HG02798 (cell line): ENCODE measurements around the gene ATP8A2.
"Not testable (repeated sequence)": the region's sequence is repeated elsewhere in the genome, so short reads cannot be mapped to it uniquely, and the experiment has no call there.

Experiments used
- ATAC-seq: cut with Tn5 transposase; IDR thresholded peaks from one replicate; pipeline ENCODE4 v1.9.1; 2021; ENCODE audit warnings: mild to moderate bottlenecking; ENCODE audit not compliant: unreplicated experiment, poor library complexity

ATP8A2 gene

DNA sequence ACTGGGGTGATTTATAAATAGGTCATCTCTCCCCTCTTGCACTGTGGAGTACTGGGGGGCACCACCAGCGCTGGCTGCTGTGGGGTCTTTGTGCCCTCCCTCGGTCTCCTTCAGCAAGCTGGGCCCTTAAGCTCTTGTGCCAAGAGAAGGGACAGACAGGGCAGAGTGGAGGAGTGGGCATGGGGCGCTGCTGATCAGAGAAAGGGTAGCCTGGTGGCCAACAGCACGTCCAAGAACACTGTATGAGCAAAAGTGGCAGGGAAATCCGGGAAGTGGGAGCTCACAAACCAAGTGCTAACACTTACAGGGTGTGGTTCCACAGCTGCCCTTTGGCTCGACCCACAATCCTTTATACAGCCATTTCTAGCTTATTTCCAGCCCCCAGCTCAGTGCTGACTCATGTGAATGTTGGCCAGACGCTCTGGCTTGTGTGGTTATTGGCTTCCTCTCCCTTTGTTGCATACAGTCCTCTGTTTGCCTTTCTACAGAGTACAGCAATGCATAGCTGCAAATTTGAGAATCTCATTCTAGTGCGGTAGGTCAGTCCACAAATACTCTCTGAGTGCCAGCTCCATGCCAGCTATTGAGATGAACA, 381.3 kb downstream of the ATP8A2 start:
- no peak for ATAC-seq

GRCh38 chr13:25753976-25754375, 382.2 kb downstream of the ATP8A2 start:
- no peak for ATAC-seq

DNA sequence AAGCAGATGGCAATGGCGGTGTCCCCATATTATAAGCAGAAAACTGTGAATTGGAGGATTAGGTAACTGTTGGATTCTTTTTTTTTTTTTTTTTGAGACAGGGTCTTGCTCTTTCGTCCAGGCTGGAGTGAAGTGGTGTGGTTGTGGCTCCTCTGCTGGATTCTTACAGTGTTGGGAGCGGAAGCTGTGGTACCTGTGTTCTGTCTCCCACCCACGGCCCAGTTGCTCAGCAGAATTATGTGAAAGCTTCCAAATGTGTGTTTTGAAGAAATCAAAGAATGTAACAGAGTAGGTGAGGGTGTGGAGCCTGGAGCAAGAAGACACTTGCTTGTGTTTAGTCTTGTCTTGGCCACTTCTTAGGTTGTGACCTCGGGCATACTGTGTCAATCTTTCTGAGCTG, 384.5 kb downstream of the ATP8A2 start:
- no peak for ATAC-seq

GRCh38 chr13:25756912-25757311, 385.1 kb downstream of the ATP8A2 start:
- ATAC-seq: no peak

DNA sequence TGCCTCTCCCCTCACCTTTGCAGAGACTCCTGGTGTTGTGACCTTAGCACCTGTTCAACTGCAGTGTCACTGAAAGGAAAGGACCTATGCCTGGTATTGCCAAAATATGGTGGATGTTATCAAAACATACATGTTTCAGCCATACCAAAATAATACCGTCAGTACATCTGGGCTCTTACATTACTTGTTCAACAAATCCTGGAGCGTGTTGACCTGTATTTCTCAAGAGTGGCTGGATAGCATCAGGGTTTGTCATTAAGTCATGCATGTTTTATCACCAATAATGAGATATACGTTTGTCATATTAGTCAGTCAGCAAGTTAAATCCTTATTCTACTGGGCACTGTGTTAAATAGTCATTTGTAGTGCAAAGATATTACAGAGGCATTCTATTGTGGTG, 389.3 kb downstream of the ATP8A2 start:
- no peak for ATAC-seq

DNA sequence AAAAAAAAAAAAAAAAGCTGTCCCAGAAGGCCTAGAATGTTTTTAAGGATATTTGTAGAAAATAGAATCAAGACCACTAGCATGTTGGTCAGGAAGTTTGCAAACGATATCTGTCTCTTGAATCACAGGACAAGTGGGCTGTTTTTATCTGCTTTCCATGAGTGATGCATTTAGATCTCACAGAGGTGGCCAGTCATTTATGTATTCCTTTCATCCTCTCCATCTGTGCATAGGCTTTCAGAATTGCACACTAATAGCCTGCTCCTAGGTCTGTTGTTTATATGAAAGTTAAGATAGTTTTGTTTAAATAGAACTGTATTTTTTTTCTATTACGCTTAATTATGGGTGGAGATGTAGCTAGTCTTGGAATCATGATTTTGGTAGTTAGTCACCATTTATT, 390.5 kb downstream of the ATP8A2 start:
- no peak for ATAC-seq

GRCh38 chr13:25762795-25763377, 391.1 kb downstream of the ATP8A2 start:
- no peak for ATAC-seq

- no peak for ATAC-seq
Observed at GRCh38 chr13:25764378-25764777, 392.6 kb downstream of the ATP8A2 start.

DNA sequence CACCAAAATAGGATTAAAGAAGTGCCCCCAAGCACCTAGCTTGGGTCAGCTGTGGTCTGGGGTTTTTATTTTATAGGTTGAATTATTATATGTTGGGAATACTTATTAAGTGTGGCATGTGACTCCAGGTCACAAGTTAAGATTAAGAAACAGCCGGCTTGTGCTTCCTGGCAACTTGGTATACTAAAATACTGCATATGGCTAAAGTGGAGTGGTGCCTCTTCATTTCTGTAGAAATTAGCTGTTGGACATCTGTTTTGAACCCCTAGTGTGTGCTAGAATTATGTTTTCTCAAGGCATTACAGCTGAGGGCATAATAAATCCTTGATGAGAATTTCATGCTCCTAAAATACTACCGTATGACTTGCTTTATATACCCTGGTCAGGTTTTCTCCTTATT, 393.5 kb downstream of the ATP8A2 start:
- ATAC-seq: no peak

- ATAC-seq: no peak
Observed at GRCh38 chr13:25766576-25766975, 394.8 kb downstream of the ATP8A2 start.

DNA sequence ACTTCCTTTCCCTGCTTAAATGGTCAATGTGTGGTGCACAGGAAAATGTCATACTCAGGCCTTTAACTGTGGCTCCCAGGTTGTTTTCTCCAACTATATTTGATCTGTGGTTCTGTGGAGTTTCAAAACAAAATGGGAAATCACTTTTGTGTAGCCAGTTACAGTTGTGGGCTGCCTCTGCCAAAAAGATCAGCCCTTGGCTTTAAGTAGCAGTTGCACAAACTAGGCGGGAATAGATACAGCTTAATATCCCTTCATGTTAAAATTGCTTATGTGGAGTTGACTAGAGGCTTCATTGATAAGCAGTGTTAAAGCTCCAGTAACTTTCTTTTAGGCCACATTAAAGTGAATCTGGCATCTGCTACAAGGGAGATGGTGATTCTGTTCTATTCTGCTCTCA, 395.2 kb downstream of the ATP8A2 start:
- ATAC-seq: no peak

GRCh38 chr13:25768376-25768775, 396.6 kb downstream of the ATP8A2 start:
- no peak for ATAC-seq

DNA sequence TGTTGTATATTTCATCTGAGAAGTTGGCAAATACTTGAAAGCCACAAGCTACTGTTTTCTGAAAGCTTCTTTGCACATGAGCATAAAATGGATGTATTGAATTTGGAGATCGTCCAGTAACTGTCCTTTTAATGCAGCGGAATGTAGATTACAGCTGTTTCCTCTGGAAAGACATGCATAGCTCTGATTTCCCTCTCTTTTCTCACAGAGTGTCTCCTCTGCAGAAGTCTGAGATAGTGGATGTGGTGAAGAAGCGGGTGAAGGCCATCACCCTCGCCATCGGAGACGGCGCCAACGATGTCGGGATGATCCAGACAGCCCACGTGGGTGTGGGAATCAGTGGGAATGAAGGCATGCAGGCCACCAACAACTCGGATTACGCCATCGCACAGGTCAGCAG, 397.1 kb downstream of the ATP8A2 start:
- no peak for ATAC-seq

DNA sequence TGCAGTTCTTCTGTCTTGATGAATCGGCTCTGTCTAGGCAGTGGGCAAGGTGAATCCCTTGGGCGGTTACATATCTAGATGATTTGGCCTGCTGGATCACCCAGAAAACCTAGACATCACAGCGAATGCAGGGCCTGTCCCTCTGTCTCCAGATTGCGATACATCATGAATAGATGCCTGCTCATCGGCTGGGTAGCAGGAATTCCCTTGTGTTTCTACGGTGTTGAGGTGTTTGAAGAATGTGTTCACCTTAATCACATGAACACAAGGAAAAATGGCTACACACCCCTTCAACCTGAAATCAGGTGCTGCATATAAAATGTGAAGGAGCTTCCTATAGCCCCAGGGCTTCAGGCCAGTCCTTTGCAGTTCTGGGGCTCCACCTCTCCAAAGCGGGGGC, 398.8 kb downstream of the ATP8A2 start:
- ATAC-seq: no peak

- ATAC-seq: no peak
Observed at GRCh38 chr13:25771202-25771601, 399.4 kb downstream of the ATP8A2 start.

DNA sequence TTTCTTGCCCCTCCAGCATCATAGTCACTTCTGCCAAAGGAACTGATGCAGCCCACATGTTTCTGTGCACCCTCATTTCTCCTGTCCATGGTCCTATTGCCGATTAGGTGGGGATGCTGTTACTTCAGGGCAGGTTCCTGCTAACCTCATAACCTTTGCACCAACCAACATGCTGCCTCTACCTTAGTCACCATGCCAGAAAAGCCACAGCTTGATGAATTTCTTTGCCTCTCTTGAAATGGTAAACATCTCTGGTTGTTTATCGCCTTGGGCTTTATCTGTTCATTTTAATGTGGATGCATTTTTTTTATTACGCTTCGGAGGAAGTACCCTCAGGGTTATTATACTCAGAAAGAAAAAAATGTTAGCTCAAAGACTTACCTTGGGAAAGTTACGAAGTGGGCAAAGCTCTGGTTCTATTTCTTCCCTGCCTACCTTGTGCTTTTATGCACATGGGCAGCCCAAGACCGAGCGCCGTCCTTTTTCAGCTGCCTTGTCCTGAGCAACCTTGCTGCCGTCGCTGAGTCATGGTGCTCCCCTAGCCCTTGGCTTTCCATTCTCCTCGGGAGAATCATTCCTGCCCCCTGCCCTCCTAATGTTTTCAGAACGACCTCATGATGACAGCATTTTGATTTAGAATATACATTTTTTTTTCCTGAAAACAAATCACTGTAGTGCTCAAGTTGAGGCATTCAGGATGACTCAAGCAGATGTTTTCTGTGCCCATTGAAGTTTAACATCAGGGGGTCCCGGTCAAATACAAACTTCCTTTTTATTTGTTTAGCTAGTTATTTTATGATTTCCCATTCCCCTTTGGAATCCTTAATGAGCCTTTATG, 400.1 kb downstream of the ATP8A2 start:
- ATAC-seq: no peak

DNA sequence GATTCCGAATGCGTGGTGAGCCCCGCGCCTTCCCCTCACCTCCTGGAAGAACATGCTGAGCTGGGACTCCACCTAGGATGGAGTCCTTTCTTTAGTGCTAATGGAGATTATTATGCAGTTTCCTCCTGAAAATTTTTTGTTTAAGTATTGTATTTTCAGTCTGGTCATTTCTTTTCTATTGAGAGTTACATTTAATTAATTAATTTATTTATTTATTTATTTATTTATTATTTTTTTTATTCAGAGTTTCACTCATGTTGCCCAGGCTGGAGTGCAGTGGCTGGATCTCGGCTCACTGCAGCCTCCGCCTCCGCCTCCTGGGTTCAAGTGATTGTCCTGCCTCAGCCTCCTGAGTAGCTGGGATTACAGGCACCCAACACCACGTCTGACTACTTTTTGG, 400.8 kb downstream of the ATP8A2 start:
- not testable (repeated sequence) for ATAC-seq

DNA sequence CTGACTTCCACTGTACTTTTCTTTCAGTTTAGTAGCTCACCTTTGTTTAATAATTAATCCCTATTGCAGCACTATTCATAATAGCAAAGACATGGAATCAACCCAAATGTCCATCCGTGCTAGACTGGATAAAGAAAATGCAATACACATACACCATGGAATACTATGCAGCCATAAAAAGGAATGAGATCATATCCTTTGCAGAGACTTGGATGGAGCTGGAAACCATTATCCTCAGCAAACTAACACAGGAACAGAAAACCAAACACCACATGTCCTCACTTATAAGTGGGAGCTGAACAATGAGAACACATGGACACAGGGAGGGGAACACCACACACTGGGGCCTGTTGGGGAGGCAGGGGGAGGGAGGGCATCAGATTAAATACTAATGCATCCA, 402.3 kb downstream of the ATP8A2 start:
- ATAC-seq: not testable (repeated sequence)

DNA sequence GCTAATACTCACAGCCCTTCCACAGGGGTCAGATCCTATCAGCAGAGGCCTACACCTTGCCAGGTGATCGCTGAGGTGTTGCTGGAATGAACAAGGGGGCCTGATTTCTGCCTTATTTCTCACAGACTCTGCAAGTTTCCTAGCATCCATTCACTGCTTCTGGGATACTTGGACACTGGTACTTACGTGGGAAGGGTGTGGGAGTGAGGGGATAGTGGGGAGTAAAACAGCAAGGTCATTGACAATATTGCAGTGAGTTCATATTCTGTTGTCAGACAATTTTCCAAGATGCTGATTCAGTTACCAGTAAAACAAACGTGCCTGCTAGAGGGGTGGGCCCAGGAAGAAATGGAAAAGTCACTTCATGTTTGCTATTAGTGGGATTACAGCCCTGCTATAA, 403.5 kb downstream of the ATP8A2 start:
- no peak for ATAC-seq

DNA sequence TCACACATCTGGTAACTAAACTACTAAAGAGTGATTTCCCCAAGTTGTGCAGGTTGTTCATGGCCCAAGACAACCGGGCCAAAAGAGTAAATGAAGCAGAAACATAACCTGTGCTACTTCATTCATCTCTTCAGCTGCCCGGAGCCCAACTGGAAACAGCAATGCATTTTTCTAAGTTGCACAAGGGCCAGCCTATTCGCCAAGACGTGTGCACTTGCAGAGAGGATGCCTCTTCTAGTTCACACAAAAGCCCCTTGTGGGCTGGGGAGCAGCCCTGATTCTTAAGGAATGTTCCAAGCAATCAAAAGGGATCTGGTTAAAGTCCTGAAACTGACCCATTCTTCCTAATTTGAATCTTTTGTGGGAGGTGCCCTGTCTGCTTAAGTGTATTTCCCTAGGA, 404.2 kb downstream of the ATP8A2 start:
- ATAC-seq: no peak

DNA sequence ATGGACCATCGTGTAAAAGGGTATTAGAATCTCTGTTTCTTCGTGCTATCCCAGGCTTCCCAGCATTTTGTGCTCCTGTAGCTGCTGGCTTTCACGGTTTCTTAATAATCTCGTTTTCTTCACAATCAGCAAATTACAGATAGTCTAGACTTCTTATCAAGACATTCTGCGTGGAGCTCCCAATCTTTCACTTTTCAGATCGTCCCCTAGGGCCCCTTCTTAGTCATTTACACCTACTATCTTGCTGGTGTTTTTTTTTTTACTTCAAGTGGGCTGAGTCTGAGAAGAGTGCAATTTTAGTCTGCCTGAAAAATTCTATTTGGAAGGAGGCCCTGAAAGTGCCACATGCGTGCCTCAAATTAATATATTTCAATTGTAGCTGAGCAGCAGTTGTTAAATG, 404.9 kb downstream of the ATP8A2 start:
- ATAC-seq: no peak

DNA sequence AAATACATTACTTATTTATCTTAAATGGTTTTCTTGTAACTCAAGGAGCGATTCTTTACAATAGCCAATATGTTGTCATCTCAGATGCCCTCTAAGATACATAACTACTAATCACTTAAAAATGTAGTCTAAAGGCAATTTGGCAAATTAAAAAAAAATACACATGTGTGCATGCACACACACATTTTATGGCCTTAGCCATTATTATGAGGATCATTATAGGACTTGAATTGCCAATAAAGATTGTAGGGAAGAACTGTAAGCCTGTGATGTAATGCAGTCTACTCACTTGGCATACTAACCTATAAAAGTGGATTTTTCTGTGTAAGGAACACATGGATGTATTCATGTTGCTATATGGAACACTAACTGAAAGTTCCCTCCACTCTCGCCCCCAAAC, 405.7 kb downstream of the ATP8A2 start:
- no peak for ATAC-seq
